Nephron progenitor cell (in vitro differentiated cells): ENCODE results near the gene OR10K1.
"Not testable (repeated sequence)": the region's sequence is repeated elsewhere in the genome, so short reads cannot be mapped to it uniquely, and the experiment has no call there.

Source experiments
- DNase-seq: peaks from one replicate; pipeline ENCODE4 v3.0.0; 2021
- H3K27ac Mint-ChIP-seq: 2 replicates; pipeline ENCODE4 v1.8.0; 2021; ENCODE audit warnings: mild to moderate bottlenecking, moderate library complexity, mixed read lengths
- H3K27me3 Mint-ChIP-seq: 2 replicates; pipeline ENCODE4 v1.8.0; 2021; ENCODE audit warnings: mild to moderate bottlenecking, low read depth, mixed read lengths; ENCODE audit not compliant: poor library complexity
- H3K36me3 Mint-ChIP-seq: 2 replicates; pipeline ENCODE4 v1.8.0; 2021; ENCODE audit warnings: low read depth, mixed read lengths
- H3K4me1 Mint-ChIP-seq: 2 replicates; pipeline ENCODE4 v1.8.0; 2021; ENCODE audit warnings: mixed read lengths
- H3K4me3 Mint-ChIP-seq: 2 replicates; pipeline ENCODE4 v1.8.0; 2021; ENCODE audit warnings: mild to moderate bottlenecking, moderate library complexity, mixed read lengths
- H3K9me3 Mint-ChIP-seq: 2 replicates; pipeline ENCODE4 v1.8.0; 2021; ENCODE audit warnings: mild to moderate bottlenecking, moderate library complexity, mixed read lengths
- CTCF ChIP-seq: fragments of 200-600 bp; sonication (generic); IDR thresholded peaks from 2 replicates; pipeline ENCODE4 v1.5.0; 2021; ENCODE audit warnings: antibody characterized with exemption

Gene OR10K1

GRCh38 chr1:158461534-158461933 lies at the start of gene OR10K1:
Gene OR10K1 (plus strand): TSS chr1:158461834. CDS start chr1:158465562, 3,728 bp downstream.
- Mint-ChIP-seq H3K9me3 (no peaks in the 10 kb centered on the region), H3K27me3 (peaks cover 13% of the 10 kb centered on the region), H3K4me1 (no peaks in the 10 kb centered on the region), H3K4me3 (no peak within 1 kb of the TSS), H3K27ac (no peak within 1 kb of the TSS), H3K36me3 (no peaks in the 10 kb centered on the region)
- no peak for DNase-seq
- TF ChIP-seq CTCF, result no peak

GRCh38 chr1:158414651-158415345 lies 46.8 kb upstream of the OR10K1 start:
- DNase-seq, result no peak
- no peak for TF ChIP-seq CTCF
- Mint-ChIP-seq H3K4me3 (no peak overlapping the region), H3K9me3 (no peaks in the 10 kb centered on the region), H3K27me3 (peaks cover 2% of the 10 kb centered on the region), H3K36me3 (no peaks in the 10 kb centered on the region), H3K4me1 (peaks cover 6% of the 10 kb centered on the region), H3K27ac (no peak overlapping the region)

GRCh38 chr1:158417586-158417985 lies 44.0 kb upstream of the OR10K1 start:
- Mint-ChIP-seq H3K4me1 (no peaks in the 10 kb centered on the region), H3K9me3 (no peaks in the 10 kb centered on the region)
- no peak for DNase-seq

GRCh38 chr1:158422212-158422611 lies 39.4 kb upstream of the OR10K1 start:
- TF ChIP-seq CTCF, result no peak
- H3K27me3 Mint-ChIP-seq, result no peaks in the 10 kb centered on the region
- H3K36me3 Mint-ChIP-seq, result no peaks in the 10 kb centered on the region
- no peak overlapping the region for H3K4me3 Mint-ChIP-seq
- no peaks in the 10 kb centered on the region for H3K4me1 Mint-ChIP-seq
- H3K27ac Mint-ChIP-seq, result no peak overlapping the region
- DNase-seq, result no peak
- H3K9me3 Mint-ChIP-seq, result no peaks in the 10 kb centered on the region

More at GRCh38 chr1:158417586-158417985, 44.0 kb upstream of the OR10K1 start:
- peaks cover 2% of the 10 kb centered on the region for H3K27me3 Mint-ChIP-seq
- TF ChIP-seq CTCF, result no peak
- no peak overlapping the region for H3K4me3 Mint-ChIP-seq
- no peak overlapping the region for H3K27ac Mint-ChIP-seq
- no peaks in the 10 kb centered on the region for H3K36me3 Mint-ChIP-seq

- no peaks in the 10 kb centered on the region for H3K36me3 Mint-ChIP-seq
- peaks cover 14% of the 10 kb centered on the region for H3K9me3 Mint-ChIP-seq
- H3K4me1 Mint-ChIP-seq, result no peaks in the 10 kb centered on the region
- H3K27ac Mint-ChIP-seq, result no peak overlapping the region
- H3K4me3 Mint-ChIP-seq, result no peak overlapping the region
- TF ChIP-seq CTCF, result no peak
- no peak for DNase-seq
- no peaks in the 10 kb centered on the region for H3K27me3 Mint-ChIP-seq
Observed at GRCh38 chr1:158425027-158425426, 36.6 kb upstream of the OR10K1 start.

GRCh38 chr1:158426137-158426536 lies 35.5 kb upstream of the OR10K1 start, which contains the start of gene OR10K2:
Gene OR10K2 (minus strand): TSS chr1:158426237. CDS start chr1:158420866, 5,371 bp downstream.
- no peaks in the 10 kb centered on the region for H3K27me3 Mint-ChIP-seq
- no peaks in the 10 kb centered on the region for H3K36me3 Mint-ChIP-seq
- TF ChIP-seq CTCF, result no peak
- no peaks in the 10 kb centered on the region for H3K4me1 Mint-ChIP-seq
- no peak within 1 kb of the TSS for H3K4me3 Mint-ChIP-seq
- no peak for DNase-seq
- H3K27ac Mint-ChIP-seq, result no peak within 1 kb of the TSS
- peaks cover 14% of the 10 kb centered on the region for H3K9me3 Mint-ChIP-seq

- H3K4me3 Mint-ChIP-seq, H3K36me3 Mint-ChIP-seq, H3K27me3 Mint-ChIP-seq, H3K4me1 Mint-ChIP-seq, H3K27ac Mint-ChIP-seq, DNase-seq: not testable (repeated sequence)
- H3K9me3 Mint-ChIP-seq, result peaks cover 20% of the 10 kb centered on the region
Observed at GRCh38 chr1:158430163-158430562, 31.5 kb upstream of the OR10K1 start.
